GM12801 (cell line): ENCODE measurements around the gene ULK3.

Source experiments
- CTCF ChIP-seq: IDR thresholded peaks from one replicate; pipeline ENCODE4 v1.5.1; 2011; ENCODE audit warnings: control low read depth; ENCODE audit not compliant: insufficient read length; ENCODE audit errors: extremely low read depth

The ULK3 gene

GRCh38 chr15:74838746-74839525 lies 4.0 kb downstream of the ULK3 start:
- TF ChIP-seq CTCF, result no peak

GRCh38 chr15:74838137-74838516 lies 4.8 kb downstream of the ULK3 start:
- TF ChIP-seq CTCF, result no peak

GRCh38 chr15:74837482-74838136 lies 5.3 kb downstream of the ULK3 start:
- no peak for TF ChIP-seq CTCF

GRCh38 chr15:74836846-74837245 lies 6.1 kb downstream of the ULK3 start:
- no peak for TF ChIP-seq CTCF

- no peak for TF ChIP-seq CTCF
Observed at GRCh38 chr15:74835312-74835823, 7.6 kb downstream of the ULK3 start.

GRCh38 chr15:74833376-74834107 lies 9.4 kb downstream of the ULK3 start:
- no peak for TF ChIP-seq CTCF

GRCh38 chr15:74832826-74833225 lies 10.1 kb downstream of the ULK3 start:
- no peak for TF ChIP-seq CTCF
